Trophoblast cell (in vitro differentiated cells and primary cell): ENCODE results near the gene DPYD.
A peak's percentile ranks its signal among the peaks of the same experiment; 100 is the strongest.

Experiments
- DNase-seq, 2 donors: peaks; one replicate each; pipeline ENCODE4 v3.0.0-alpha.2; 2016
- H2AFZ ChIP-seq: 2 replicates; pipeline ENCODE4 v1.6.1; 2013; ENCODE audit warnings: low read length, moderate library complexity, mild to moderate bottlenecking; ENCODE audit not compliant: insufficient read depth, poor library complexity
- H2AK5ac ChIP-seq: 2 replicates; pipeline ENCODE4 v1.6.1; 2013; ENCODE audit warnings: mild to moderate bottlenecking, low read length
- H2BK120ac ChIP-seq: 2 replicates; pipeline ENCODE4 v1.6.1; 2013; ENCODE audit warnings: low read length, mild to moderate bottlenecking, moderate library complexity; ENCODE audit not compliant: insufficient read depth, poor library complexity
- H2BK12ac ChIP-seq: 2 replicates; pipeline ENCODE4 v1.6.1; 2013; ENCODE audit warnings: mild to moderate bottlenecking, low read length, moderate library complexity
- H2BK5ac ChIP-seq: 2 replicates; pipeline ENCODE4 v1.6.1; 2013; ENCODE audit warnings: low read length, low read depth, moderate library complexity, mild to moderate bottlenecking; ENCODE audit not compliant: poor library complexity
- H3K14ac ChIP-seq: 2 replicates; pipeline ENCODE4 v1.6.1; 2013; ENCODE audit warnings: mild to moderate bottlenecking, low read length
- H3K18ac ChIP-seq: 2 replicates; pipeline ENCODE4 v1.6.1; 2013; ENCODE audit warnings: mild to moderate bottlenecking, low read length
- H3K23ac ChIP-seq: 2 replicates; pipeline ENCODE4 v1.6.1; 2013; ENCODE audit warnings: low read length
- H3K27ac ChIP-seq: 2 replicates; pipeline ENCODE4 v1.5.1; 2013; ENCODE audit warnings: low read depth, mild to moderate bottlenecking, inconsistent platforms, low read length, moderate library complexity
- H3K27me3 ChIP-seq: 2 replicates; pipeline ENCODE4 v1.6.1; 2013; ENCODE audit warnings: inconsistent platforms, mild to moderate bottlenecking, low read length, moderate library complexity; ENCODE audit not compliant: insufficient read depth
- H3K36me3 ChIP-seq, 2 experiments: 1 replicate in 1 of 2; 2 replicates in 1 of 2; pipeline ENCODE4 v1.6.1; 2013; ENCODE audit warnings: low read length in 2 of 2, mild to moderate bottlenecking in 2 of 2, moderate library complexity in 1 of 2; ENCODE audit not compliant: insufficient read depth in 2 of 2, control insufficient read depth in 1 of 2
- H3K4ac ChIP-seq: 2 replicates; pipeline ENCODE4 v1.6.1; 2013; ENCODE audit warnings: low read depth, mild to moderate bottlenecking, low read length, moderate library complexity
- H3K4me1 ChIP-seq, 2 experiments: 1 replicate in 1 of 2; 2 replicates in 1 of 2; pipeline ENCODE4 v1.6.1; 2013; ENCODE audit warnings: low read length in 2 of 2, mild to moderate bottlenecking in 2 of 2, moderate library complexity in 1 of 2; ENCODE audit not compliant: insufficient read depth in 2 of 2, control insufficient read depth in 1 of 2
- H3K4me2 ChIP-seq: 2 replicates; pipeline ENCODE4 v1.6.1; 2013; ENCODE audit warnings: inconsistent platforms, mild to moderate bottlenecking, low read length, moderate library complexity
- H3K4me3 ChIP-seq: 2 replicates; pipeline ENCODE4 v1.5.1; 2013; ENCODE audit warnings: mild to moderate bottlenecking, low read depth, low read length, inconsistent platforms
- H3K79me1 ChIP-seq: one replicate; pipeline ENCODE4 v1.6.1; 2013; ENCODE audit warnings: low read length
- H3K79me2 ChIP-seq: 2 replicates; pipeline ENCODE4 v1.6.1; 2013; ENCODE audit warnings: low read length, mild to moderate bottlenecking; ENCODE audit not compliant: control insufficient read depth, insufficient read depth, poor library complexity
- H3K9ac ChIP-seq: 2 replicates; pipeline ENCODE4 v1.6.1; 2013; ENCODE audit warnings: mild to moderate bottlenecking, low read length
- H3K9me3 ChIP-seq: 2 replicates; pipeline ENCODE4 v1.6.1; 2013; ENCODE audit warnings: low read depth, mild to moderate bottlenecking, control low read depth, inconsistent platforms, low read length; ENCODE audit not compliant: insufficient read depth
- H4K12ac ChIP-seq: 2 replicates; pipeline ENCODE4 v1.6.1; 2013; ENCODE audit warnings: low read depth, mild to moderate bottlenecking, low read length, moderate library complexity
- H4K8ac ChIP-seq: 2 replicates; pipeline ENCODE4 v1.6.1; 2013; ENCODE audit warnings: low read depth, mild to moderate bottlenecking, low read length, moderate library complexity
- H4K91ac ChIP-seq: one replicate; pipeline ENCODE4 v1.6.1; 2013; ENCODE audit warnings: low read depth, mild to moderate bottlenecking, low read length, moderate library complexity
- WGBS: extraction: QIAGEN DNeasy Blood & Tissue Kit; methylation state at CpG from one replicate; pipeline ENCODE4 v1.1.7; 2013; ENCODE audit warnings: missing lambda C conversion rate; ENCODE audit not compliant: insufficient read length, insufficient coverage; ENCODE audit errors: extremely low coverage; 5-methylcytosine and 5-hydroxymethylcytosine counted together

Gene DPYD

DNA sequence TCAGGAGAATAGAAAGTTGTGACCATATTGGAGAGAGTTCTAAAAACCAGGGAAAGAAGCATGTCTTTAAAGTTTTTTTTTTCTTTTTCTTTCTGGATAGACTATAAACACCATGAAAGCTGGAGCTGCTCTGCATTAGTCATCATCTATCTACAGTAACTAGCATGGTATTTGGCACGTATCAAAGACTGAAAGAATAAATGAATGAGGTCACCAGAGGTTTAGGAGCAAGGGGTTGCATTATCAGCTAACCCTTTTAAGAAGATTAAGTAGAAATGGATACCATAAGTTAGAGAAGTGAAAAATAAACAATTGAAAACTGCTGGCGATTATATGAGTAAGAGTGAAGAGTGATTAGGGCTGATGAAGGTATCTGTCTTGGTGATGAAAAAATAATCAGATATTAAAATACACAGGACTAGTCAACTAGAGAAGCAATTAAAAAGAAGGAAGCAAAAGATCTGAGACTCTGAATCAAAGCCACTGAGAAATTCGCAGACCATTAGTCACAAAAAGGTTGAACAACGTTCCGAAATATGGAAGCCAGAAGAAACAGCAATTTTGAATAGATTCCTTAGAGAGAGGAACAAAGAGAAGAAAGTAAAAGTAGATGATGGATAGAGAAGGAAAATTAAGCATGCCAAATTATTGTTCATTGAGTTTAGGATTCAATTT, 536.4 kb downstream of the DPYD start:
- no peak overlapping the region for H2BK12ac ChIP-seq
- H3K79me1 ChIP-seq, result no peaks in the 10 kb centered on the region

DNA sequence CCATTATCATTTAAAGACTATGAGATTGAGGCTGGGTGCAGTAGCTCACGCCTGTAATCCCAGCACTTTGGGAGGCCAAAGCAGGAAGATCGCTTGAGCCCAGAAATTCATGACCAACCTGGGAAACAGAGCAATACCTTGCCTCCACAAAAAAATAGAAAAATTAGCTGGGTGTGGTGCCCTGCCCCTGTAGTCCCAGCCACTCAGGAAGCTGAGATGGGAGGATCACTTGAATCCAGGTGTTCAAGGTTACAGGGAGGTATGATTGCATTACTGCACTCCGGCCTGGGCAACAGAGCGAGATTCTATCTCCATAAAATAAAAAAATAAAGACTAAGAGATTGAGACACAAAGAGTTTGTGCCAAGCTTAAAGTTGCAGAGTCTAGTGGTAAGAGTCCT, 537.0 kb downstream of the DPYD start:
- Histone ChIP-seq H3K36me3 (no peaks in the 10 kb centered on the region), H3K9ac (no peak overlapping the region), H3K14ac (no peak overlapping the region), H3K9me3 (no peaks in the 10 kb centered on the region), H3K4ac (no peak overlapping the region), H4K8ac (no peak overlapping the region), H2BK120ac (no peak overlapping the region), H3K4me2 (no peak overlapping the region), H3K4me1 (no peaks in the 10 kb centered on the region), H2BK12ac (no peak overlapping the region), H3K4me3 (no peak overlapping the region), H3K27me3 (no peaks in the 10 kb centered on the region), H4K91ac (no peak overlapping the region), H3K27ac (no peak overlapping the region), H4K12ac (no peak overlapping the region), H2AFZ (no peak overlapping the region), H3K79me2 (no peaks in the 10 kb centered on the region), H2AK5ac (no peak overlapping the region), H3K18ac (no peak overlapping the region), H3K23ac (no peak overlapping the region), H2BK5ac (no peak overlapping the region), H3K79me1 (no peaks in the 10 kb centered on the region)
- no CpG with 5 or more reads among the region's 4 CpGs for WGBS
- no peak for DNase-seq

More for the DNA sequence above, 536.4 kb downstream of the DPYD start:
- Histone ChIP-seq H3K9me3 (no peaks in the 10 kb centered on the region), H3K14ac (no peak overlapping the region), H4K91ac (no peak overlapping the region), H2AFZ (no peak overlapping the region), H4K12ac (no peak overlapping the region), H3K4ac (no peak overlapping the region), H3K4me1 (no peaks in the 10 kb centered on the region), H3K9ac (no peak overlapping the region), H3K27ac (no peak overlapping the region), H3K18ac (no peak overlapping the region), H3K4me3 (no peak overlapping the region), H3K4me2 (no peak overlapping the region), H3K23ac (no peak overlapping the region), H2BK120ac (no peak overlapping the region), H2AK5ac (no peak overlapping the region), H3K36me3 (no peaks in the 10 kb centered on the region), H4K8ac (no peak overlapping the region), H2BK5ac (no peak overlapping the region), H3K79me2 (no peaks in the 10 kb centered on the region), H3K27me3 (no peaks in the 10 kb centered on the region)
- DNase-seq, result peak in 1 of 2 donors; percentile 6
- WGBS, result no CpG with 5 or more reads among the region's 5 CpGs

DNA sequence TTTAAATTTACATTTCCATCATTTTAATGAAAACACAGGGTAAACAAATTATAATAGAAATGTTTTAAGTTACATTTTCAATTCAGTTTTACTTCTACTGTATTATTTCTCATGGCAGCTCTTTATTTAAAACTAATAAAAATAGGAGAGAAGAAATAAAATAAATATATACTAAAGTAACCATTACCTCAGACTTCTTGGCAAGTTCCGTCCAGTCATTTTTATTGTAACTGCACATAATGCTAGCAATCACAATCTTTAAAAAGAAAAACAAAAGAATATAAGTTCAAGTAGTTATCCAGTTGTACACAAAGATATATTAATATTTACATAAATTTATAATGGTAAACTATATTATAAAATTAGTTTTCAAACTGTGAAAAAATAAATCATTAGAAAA, 538.6 kb downstream of the DPYD start:
- Histone ChIP-seq H2AFZ (no peak overlapping the region), H3K9me3 (no peaks in the 10 kb centered on the region), H4K12ac (no peak overlapping the region), H4K91ac (no peak overlapping the region), H3K18ac (no peak overlapping the region), H3K79me1 (no peaks in the 10 kb centered on the region), H2BK12ac (no peak overlapping the region), H3K79me2 (no peaks in the 10 kb centered on the region), H3K23ac (no peak overlapping the region), H3K4me1 (no peaks in the 10 kb centered on the region), H2AK5ac (no peak overlapping the region), H3K4me3 (no peak overlapping the region), H2BK120ac (no peak overlapping the region), H3K14ac (no peak overlapping the region), H3K27me3 (no peaks in the 10 kb centered on the region), H3K9ac (no peak overlapping the region), H4K8ac (no peak overlapping the region), H3K4ac (no peak overlapping the region), H3K4me2 (no peak overlapping the region), H2BK5ac (no peak overlapping the region), H3K27ac (no peak overlapping the region), H3K36me3 (no peaks in the 10 kb centered on the region)
- DNase-seq, result no peak
- no CpG with 5 or more reads among the region's 1 CpG for WGBS

DNA sequence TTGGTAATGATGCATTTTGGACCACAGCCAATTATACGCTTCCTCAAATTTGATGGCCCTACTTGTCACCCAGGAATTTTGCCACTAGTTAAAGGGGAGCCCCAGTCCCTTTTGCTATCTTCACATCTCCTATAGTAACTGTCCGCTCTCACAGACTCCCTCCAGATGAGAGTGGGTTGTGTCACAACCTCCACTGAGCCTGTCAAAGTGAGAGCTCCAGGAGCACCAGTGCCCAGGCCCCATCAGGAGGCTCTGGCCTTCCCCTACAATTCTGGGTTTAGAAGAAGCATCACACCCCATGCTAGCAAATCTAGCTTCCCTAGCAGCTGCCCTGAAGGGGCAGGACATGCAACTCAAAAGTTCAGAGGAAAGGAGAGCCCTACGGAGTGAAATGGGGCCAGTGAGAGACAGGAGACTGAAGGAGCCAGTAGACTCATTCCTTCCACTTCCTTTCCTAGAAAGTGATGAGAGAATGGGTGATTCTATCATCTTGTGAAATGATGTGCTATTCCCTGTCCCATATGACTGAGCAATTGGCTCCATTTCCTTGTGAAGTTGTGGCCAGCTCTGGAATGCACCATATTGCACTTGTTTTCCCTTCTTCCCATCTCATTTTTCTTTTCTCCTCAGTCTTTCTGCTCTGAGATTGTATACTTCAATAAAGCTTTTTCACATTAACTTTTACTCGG, 541.3 kb downstream of the DPYD start:
- Histone ChIP-seq H3K4me2 (no peak overlapping the region), H2BK120ac (no peak overlapping the region), H3K4me1 (no peaks in the 10 kb centered on the region), H2AFZ (no peak overlapping the region), H2AK5ac (no peak overlapping the region), H4K12ac (no peak overlapping the region), H2BK5ac (no peak overlapping the region), H3K9me3 (no peaks in the 10 kb centered on the region), H3K18ac (no peak overlapping the region), H3K23ac (no peak overlapping the region), H3K79me2 (no peaks in the 10 kb centered on the region), H3K4me3 (no peak overlapping the region), H3K14ac (no peak overlapping the region), H3K27ac (no peak overlapping the region), H2BK12ac (no peak overlapping the region), H3K79me1 (no peaks in the 10 kb centered on the region), H4K8ac (no peak overlapping the region), H3K36me3 (no peaks in the 10 kb centered on the region), H4K91ac (no peak overlapping the region), H3K4ac (no peak overlapping the region), H3K27me3 (no peaks in the 10 kb centered on the region), H3K9ac (no peak overlapping the region)
- DNase-seq, result no peak
- WGBS, result no CpG with 5 or more reads among the region's 4 CpGs
